Transverse colon (tissue), 3 donors: ENCODE measurements around the gene PKIB.

Experiments
- POLR2A ChIP-seq: fragments of 450-650 bp; IDR thresholded peaks from one replicate; pipeline ENCODE4 v1.6.1; 2016; ENCODE audit warnings: antibody characterized with exemption, mild to moderate bottlenecking, moderate library complexity
- TF ChIP-seq, protein P1 (sequence below), 5 experiments: fragments of 200-600 bp in 3 of 5; fragments of 450-650 bp in 2 of 5; sonication (generic) in 3 of 5; IDR thresholded peaks; 1 replicate in 2 of 5; 2 replicates in 3 of 5; pipeline ENCODE4 v1.5.1; 2016 to 2017; ENCODE audit warnings: antibody characterized with exemption in 5 of 5, inconsistent platforms in 3 of 5, mild to moderate bottlenecking in 2 of 5, moderate library complexity in 1 of 5

DNA sequence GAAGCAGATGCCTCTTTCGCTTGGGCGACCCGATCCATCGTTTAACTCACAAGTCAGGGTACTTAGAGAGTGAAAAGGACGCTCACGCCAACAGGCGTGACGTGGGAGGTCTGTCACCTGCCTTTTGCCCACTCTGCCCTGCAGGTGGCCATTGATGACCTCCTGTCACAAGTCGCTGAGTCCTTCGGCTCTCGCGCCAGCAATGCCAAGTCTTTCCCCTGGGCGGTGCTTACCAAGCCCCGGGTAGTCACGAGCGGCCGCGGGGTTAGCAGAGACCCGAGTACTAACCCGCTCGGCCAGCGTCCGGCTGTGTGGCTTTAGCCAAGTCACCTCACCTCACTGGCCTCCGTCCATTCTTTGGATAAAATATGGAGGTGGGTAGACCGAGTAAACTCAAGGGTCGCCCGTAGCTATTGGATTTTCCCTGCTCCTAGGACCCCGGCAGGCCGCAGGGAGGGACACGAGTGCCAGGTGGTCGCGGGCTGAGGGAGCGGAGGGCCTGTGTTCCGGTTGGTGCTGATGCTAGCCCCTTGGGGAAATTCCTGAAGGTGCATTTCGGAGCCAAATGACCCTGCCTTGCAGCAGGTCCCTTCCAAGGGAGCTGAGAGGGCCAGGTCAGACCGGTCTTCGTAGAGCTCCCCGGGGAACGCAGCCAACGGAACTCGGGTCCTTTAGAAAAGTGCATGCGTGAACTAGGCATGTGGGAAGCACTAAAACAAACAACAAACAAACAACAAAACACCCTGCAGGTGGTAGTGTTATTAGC lies 668 bp downstream of the PKIB start:
- TF ChIP-seq, protein P1, sequence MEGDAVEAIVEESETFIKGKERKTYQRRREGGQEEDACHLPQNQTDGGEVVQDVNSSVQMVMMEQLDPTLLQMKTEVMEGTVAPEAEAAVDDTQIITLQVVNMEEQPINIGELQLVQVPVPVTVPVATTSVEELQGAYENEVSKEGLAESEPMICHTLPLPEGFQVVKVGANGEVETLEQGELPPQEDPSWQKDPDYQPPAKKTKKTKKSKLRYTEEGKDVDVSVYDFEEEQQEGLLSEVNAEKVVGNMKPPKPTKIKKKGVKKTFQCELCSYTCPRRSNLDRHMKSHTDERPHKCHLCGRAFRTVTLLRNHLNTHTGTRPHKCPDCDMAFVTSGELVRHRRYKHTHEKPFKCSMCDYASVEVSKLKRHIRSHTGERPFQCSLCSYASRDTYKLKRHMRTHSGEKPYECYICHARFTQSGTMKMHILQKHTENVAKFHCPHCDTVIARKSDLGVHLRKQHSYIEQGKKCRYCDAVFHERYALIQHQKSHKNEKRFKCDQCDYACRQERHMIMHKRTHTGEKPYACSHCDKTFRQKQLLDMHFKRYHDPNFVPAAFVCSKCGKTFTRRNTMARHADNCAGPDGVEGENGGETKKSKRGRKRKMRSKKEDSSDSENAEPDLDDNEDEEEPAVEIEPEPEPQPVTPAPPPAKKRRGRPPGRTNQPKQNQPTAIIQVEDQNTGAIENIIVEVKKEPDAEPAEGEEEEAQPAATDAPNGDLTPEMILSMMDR (IDR thresholded peaks at IDR 0.05): peak in 3 of 5 experiments; percentile 13 to 73 (median 63)
- no peak for TF ChIP-seq POLR2A
